Measurements from ENCODE around the gene SCGN.

The SCGN gene

GRCh38 chr6:25640891-25641290, 11.1 kb upstream of the SCGN start:
- H3K9me3 Mint-ChIP-seq = no peaks in the 10 kb centered on the region
- H3K36me3 Mint-ChIP-seq (ENCODE audit: low read depth) = no peaks in the 10 kb centered on the region
- H3K27ac Mint-ChIP-seq = no peak overlapping the region
- no peak for DNase-seq
- no peak overlapping the region for H3K4me3 Mint-ChIP-seq
- peaks cover 19% of the 10 kb centered on the region for H3K27me3 Mint-ChIP-seq (ENCODE audit: low read depth, poor library complexity)
- H3K4me1 Mint-ChIP-seq = no peaks in the 10 kb centered on the region
- no peak for TF ChIP-seq CTCF (IDR thresholded peaks at IDR 0.05)

DNA sequence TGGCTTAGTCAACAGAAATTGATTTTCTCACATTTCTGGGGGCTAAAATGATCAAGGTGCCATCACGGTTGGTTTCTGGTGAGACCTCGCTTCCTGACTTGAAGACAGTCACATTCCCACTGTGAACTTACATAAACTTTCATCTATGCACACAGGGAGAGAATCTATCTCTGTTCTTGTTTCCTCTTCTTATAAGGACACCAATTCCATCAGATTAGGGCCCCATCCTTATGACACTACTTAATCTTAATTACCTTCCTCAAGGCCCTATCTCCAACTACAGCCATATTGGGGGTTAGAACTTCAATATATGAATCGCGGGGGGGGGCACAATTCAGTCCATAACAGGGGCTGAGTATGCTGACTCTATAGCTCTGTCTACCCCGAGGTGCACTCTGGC, 10.6 kb upstream of the SCGN start:
- H3K27me3 Mint-ChIP-seq (ENCODE audit: low read depth, poor library complexity) = peaks cover 24% of the 10 kb centered on the region
- H3K4me1 Mint-ChIP-seq = no peaks in the 10 kb centered on the region
- no peaks in the 10 kb centered on the region for H3K9me3 Mint-ChIP-seq
- no peak for DNase-seq
- no peaks in the 10 kb centered on the region for H3K36me3 Mint-ChIP-seq (ENCODE audit: low read depth)
- no peak overlapping the region for H3K4me3 Mint-ChIP-seq
- no peak overlapping the region for H3K27ac Mint-ChIP-seq
- no peak for TF ChIP-seq CTCF (IDR thresholded peaks at IDR 0.05)

DNA sequence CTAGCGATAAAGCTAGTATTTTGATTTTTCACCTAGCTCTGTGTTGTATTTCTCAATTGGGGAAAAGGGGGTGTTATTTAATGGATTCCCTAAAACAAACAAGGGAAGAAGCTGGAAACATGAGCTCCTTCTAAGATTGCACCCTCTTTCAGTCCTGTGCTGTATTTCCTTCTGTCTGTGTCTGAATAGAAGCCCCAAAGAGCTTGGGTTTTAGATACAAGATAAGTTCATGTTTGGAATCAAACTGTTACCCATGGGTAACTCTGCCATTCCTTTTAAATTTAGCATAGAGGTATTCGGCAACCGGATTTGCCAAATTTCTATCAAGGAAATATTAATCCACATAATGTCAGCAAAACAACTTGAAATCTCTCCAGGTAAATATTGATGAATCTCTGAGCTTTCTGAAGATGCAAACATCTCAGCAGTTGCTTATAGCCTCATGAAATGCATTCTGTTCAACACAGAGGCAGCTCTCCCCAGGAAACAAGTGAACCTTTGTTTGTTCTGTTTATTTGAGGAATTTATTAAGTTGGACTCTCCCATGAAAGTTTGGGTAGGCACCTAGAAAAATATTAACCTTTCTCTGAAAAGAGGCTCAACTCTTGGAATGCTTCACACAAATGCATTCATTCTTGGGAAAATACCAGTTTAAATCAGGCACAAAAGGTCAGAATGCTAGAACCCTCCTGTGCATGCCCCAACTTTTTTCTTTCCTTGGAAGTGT, 9.9 kb upstream of the SCGN start:
- Mint-ChIP-seq H3K9me3 (no peaks in the 10 kb centered on the region), H3K27me3 (ENCODE audit: low read depth, poor library complexity) (peaks cover 25% of the 10 kb centered on the region), H3K27ac (no peak overlapping the region), H3K4me1 (no peaks in the 10 kb centered on the region), H3K36me3 (ENCODE audit: low read depth) (no peaks in the 10 kb centered on the region), H3K4me3 (no peak overlapping the region)
- TF ChIP-seq CTCF (IDR thresholded peaks at IDR 0.05) = no peak
- DNase-seq = no peak

DNA sequence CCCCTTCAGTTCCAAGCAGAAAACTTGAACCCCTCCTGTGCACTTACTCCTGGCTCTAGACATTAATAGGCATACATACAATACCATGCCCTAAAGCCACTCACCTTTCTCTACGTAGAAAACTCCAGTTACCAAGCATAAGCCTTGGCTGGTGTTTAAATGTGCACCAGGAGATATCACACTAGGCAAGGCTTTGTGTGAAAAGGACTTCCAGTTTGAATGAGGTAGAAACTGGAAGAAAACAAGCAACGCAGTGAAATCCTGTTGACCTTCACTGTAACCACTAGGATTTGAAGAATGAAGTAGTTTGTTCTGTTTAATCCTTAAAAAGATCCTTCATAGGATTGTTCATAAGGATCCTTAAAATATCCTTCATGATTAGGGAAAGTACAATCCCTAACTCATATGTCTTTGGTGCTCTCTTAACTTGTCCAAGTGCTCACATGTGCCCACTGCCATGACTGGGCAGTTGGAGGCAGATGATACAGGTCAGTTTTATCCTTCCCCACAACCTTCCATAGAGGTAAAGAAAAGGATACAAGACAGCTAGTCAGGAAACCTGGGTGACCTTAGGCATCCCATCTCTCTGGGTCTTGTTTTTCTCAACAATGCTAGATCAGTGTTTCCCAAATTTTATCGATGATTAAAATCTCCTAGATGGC, 9.2 kb upstream of the SCGN start:
- no peaks in the 10 kb centered on the region for H3K36me3 Mint-ChIP-seq (ENCODE audit: low read depth)
- TF ChIP-seq CTCF (IDR thresholded peaks at IDR 0.05) = no peak
- no peak for DNase-seq
- H3K4me3 Mint-ChIP-seq = no peak overlapping the region
- H3K27ac Mint-ChIP-seq = no peak overlapping the region
- no peaks in the 10 kb centered on the region for H3K4me1 Mint-ChIP-seq
- H3K27me3 Mint-ChIP-seq (ENCODE audit: low read depth, poor library complexity) = peaks cover 30% of the 10 kb centered on the region
- H3K9me3 Mint-ChIP-seq = no peaks in the 10 kb centered on the region

DNA sequence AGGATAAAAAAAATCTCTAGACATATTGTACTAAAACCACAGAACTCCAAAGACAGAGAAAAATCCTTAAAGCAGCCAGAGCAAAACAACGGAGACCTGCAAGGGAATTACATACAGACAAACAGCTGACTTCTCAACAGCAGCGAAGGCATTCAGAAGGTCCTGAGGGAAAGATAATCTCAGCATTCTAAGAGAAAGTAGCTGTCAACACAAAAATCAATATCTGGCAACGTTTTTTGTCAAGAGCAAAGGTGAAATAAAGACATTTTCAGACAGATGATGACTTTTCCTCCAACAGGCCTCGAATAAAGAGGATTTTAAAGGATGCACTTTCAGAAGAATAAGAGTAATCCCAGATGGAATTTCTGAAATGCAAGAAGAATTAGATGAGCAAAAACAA, 6.1 kb upstream of the SCGN start:
- no peaks in the 10 kb centered on the region for H3K9me3 Mint-ChIP-seq
- no peak overlapping the region for H3K27ac Mint-ChIP-seq
- no peak for TF ChIP-seq CTCF (IDR thresholded peaks at IDR 0.05)
- no peaks in the 10 kb centered on the region for H3K36me3 Mint-ChIP-seq (ENCODE audit: low read depth)
- H3K4me3 Mint-ChIP-seq = no peak overlapping the region
- H3K4me1 Mint-ChIP-seq = no peaks in the 10 kb centered on the region
- H3K27me3 Mint-ChIP-seq (ENCODE audit: low read depth, poor library complexity) = peaks cover 49% of the 10 kb centered on the region
- no peak for DNase-seq

DNA sequence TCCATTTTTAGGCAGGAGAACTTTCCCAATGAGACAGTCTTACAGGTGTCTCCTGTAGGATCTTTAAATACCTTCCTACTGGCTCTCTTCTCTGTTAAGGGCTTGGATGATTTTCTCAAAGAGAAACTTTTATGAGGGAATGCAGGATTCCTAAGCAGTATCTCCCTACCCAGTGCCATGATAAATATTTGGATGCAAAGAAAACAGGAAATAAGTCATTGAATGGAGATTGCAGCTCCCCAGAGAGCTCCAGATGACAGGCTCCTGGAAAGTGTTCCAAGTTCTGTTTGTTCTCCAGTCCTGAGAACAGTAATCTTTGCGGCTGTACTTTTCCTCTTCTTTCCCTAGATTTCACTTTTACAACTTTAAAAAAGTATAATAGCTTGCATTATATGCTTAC, 2.4 kb upstream of the SCGN start:
- Mint-ChIP-seq H3K27me3 (ENCODE audit: low read depth, poor library complexity) (peaks cover 74% of the 10 kb centered on the region), H3K4me1 (peaks cover 7% of the 10 kb centered on the region), H3K27ac (no peak overlapping the region), H3K9me3 (no peaks in the 10 kb centered on the region), H3K36me3 (ENCODE audit: low read depth) (no peaks in the 10 kb centered on the region), H3K4me3 (no peak overlapping the region)
- no peak for DNase-seq
- TF ChIP-seq CTCF (IDR thresholded peaks at IDR 0.05) = no peak

All from nephron progenitor cell (in vitro differentiated cells).